Effector memory CD8-positive, alpha-beta T cell (primary cell): ENCODE results near the gene ICOSLG.
"Not testable (repeated sequence)": the region's sequence is repeated elsewhere in the genome, so short reads cannot be mapped to it uniquely, and the experiment has no call there.

Experiments used
- ATAC-seq: fragments of 150-1000 bp; cut with Tn5 transposase; replicated peaks from 2 replicates; pipeline ENCODE4 v1.10.0; 2021; ENCODE audit warnings: mild to moderate bottlenecking, moderate library complexity
- DNase-seq, 3 experiments: peaks; one replicate each; pipeline ENCODE4 v3.0.0; 2021
- H3K27ac Mint-ChIP-seq, 2 donors: one replicate each; pipeline ENCODE4 v1.8.0; 2022; ENCODE audit warnings: mild to moderate bottlenecking in 2 of 2, mixed read lengths in 2 of 2, moderate library complexity in 2 of 2
- H3K27me3 Mint-ChIP-seq, 2 donors: one replicate each; pipeline ENCODE4 v1.8.0; 2022; ENCODE audit warnings: mixed read lengths in 2 of 2
- H3K36me3 Mint-ChIP-seq: one replicate; pipeline ENCODE4 v1.8.0; 2022; ENCODE audit warnings: mild to moderate bottlenecking, moderate library complexity, mixed read lengths; ENCODE audit not compliant: insufficient read depth
- H3K4me1 Mint-ChIP-seq, 2 donors: one replicate each; pipeline ENCODE4 v1.8.0; 2022; ENCODE audit warnings: low read depth in 2 of 2, mixed read lengths in 2 of 2
- H3K4me3 Mint-ChIP-seq, 2 donors: one replicate each; pipeline ENCODE4 v1.8.0; 2022; ENCODE audit warnings: mild to moderate bottlenecking in 2 of 2, mixed read lengths in 2 of 2, moderate library complexity in 2 of 2
- H3K9me3 Mint-ChIP-seq, 2 donors: one replicate each; pipeline ENCODE4 v1.8.0; 2022; ENCODE audit warnings: mixed read lengths in 2 of 2

The ICOSLG gene

GRCh38 chr21:44199448-44199847 is 41.3 kb downstream of the ICOSLG start:
- Mint-ChIP-seq H3K27ac (no peak overlapping the region), H3K36me3 (no peaks in the 10 kb centered on the region), H3K9me3 (no peaks in the 10 kb centered on the region), H3K27me3 (no peaks in the 10 kb centered on the region), H3K4me1 (no peaks in the 10 kb centered on the region), H3K4me3 (no peak overlapping the region)
- ATAC-seq (no peak), DNase-seq (no peak)

GRCh38 chr21:44197156-44197516 is 43.6 kb downstream of the ICOSLG start:
- not testable (repeated sequence) for H3K9me3 Mint-ChIP-seq

GRCh38 chr21:44196212-44197155 is 44.3 kb downstream of the ICOSLG start:
- not testable (repeated sequence) for H3K4me3 Mint-ChIP-seq, H3K4me1 Mint-ChIP-seq, H3K27me3 Mint-ChIP-seq, H3K27ac Mint-ChIP-seq, H3K9me3 Mint-ChIP-seq, H3K36me3 Mint-ChIP-seq
- ATAC-seq (peak; percentile 78), DNase-seq (peak in 1 of 3 experiments; percentile 50)

More at GRCh38 chr21:44197156-44197516, 43.6 kb downstream of the ICOSLG start:
- not testable (repeated sequence) for H3K27ac Mint-ChIP-seq, DNase-seq, H3K27me3 Mint-ChIP-seq, ATAC-seq, H3K4me1 Mint-ChIP-seq, H3K4me3 Mint-ChIP-seq, H3K36me3 Mint-ChIP-seq

GRCh38 chr21:44194888-44195287 is 45.9 kb downstream of the ICOSLG start:
- not testable (repeated sequence) for H3K27ac Mint-ChIP-seq

GRCh38 chr21:44194451-44194850 is 46.3 kb downstream of the ICOSLG start:
- H3K4me3 Mint-ChIP-seq, H3K27me3 Mint-ChIP-seq, H3K9me3 Mint-ChIP-seq, H3K4me1 Mint-ChIP-seq, DNase-seq, ATAC-seq, H3K36me3 Mint-ChIP-seq, H3K27ac Mint-ChIP-seq: not testable (repeated sequence)

More at GRCh38 chr21:44194888-44195287, 45.9 kb downstream of the ICOSLG start:
- H3K9me3 Mint-ChIP-seq, H3K27me3 Mint-ChIP-seq, ATAC-seq, H3K36me3 Mint-ChIP-seq, H3K4me3 Mint-ChIP-seq, H3K4me1 Mint-ChIP-seq, DNase-seq: not testable (repeated sequence)

GRCh38 chr21:44193108-44193507 is 47.6 kb downstream of the ICOSLG start:
- H3K27ac Mint-ChIP-seq, ATAC-seq, H3K36me3 Mint-ChIP-seq, DNase-seq, H3K27me3 Mint-ChIP-seq, H3K9me3 Mint-ChIP-seq, H3K4me1 Mint-ChIP-seq, H3K4me3 Mint-ChIP-seq: not testable (repeated sequence)

GRCh38 chr21:44190349-44191271 is 50.1 kb downstream of the ICOSLG start:
- H3K27me3 Mint-ChIP-seq, H3K27ac Mint-ChIP-seq, H3K4me3 Mint-ChIP-seq, DNase-seq, H3K36me3 Mint-ChIP-seq, ATAC-seq, H3K9me3 Mint-ChIP-seq, H3K4me1 Mint-ChIP-seq: not testable (repeated sequence)

GRCh38 chr21:44184862-44185261 is 55.9 kb downstream of the ICOSLG start:
- not testable (repeated sequence) for H3K27ac Mint-ChIP-seq, H3K9me3 Mint-ChIP-seq, H3K36me3 Mint-ChIP-seq, DNase-seq, H3K4me1 Mint-ChIP-seq, H3K4me3 Mint-ChIP-seq, H3K27me3 Mint-ChIP-seq, ATAC-seq

- not testable (repeated sequence) for DNase-seq, H3K4me1 Mint-ChIP-seq, H3K36me3 Mint-ChIP-seq, H3K27ac Mint-ChIP-seq, H3K4me3 Mint-ChIP-seq, ATAC-seq, H3K9me3 Mint-ChIP-seq, H3K27me3 Mint-ChIP-seq
Observed at GRCh38 chr21:44182202-44182601, 58.5 kb downstream of the ICOSLG start.

GRCh38 chr21:44181506-44181905 is 59.2 kb downstream of the ICOSLG start:
- not testable (repeated sequence) for H3K27ac Mint-ChIP-seq, DNase-seq, H3K9me3 Mint-ChIP-seq, H3K36me3 Mint-ChIP-seq, ATAC-seq, H3K27me3 Mint-ChIP-seq, H3K4me3 Mint-ChIP-seq, H3K4me1 Mint-ChIP-seq

GRCh38 chr21:44176127-44176526 is 64.6 kb downstream of the ICOSLG start:
- ATAC-seq, H3K4me3 Mint-ChIP-seq, H3K27me3 Mint-ChIP-seq, DNase-seq, H3K27ac Mint-ChIP-seq, H3K4me1 Mint-ChIP-seq, H3K9me3 Mint-ChIP-seq, H3K36me3 Mint-ChIP-seq: not testable (repeated sequence)

GRCh38 chr21:44175189-44175588 is 65.6 kb downstream of the ICOSLG start:
- not testable (repeated sequence) for DNase-seq, H3K4me1 Mint-ChIP-seq, H3K9me3 Mint-ChIP-seq, H3K4me3 Mint-ChIP-seq, H3K36me3 Mint-ChIP-seq, H3K27me3 Mint-ChIP-seq, ATAC-seq, H3K27ac Mint-ChIP-seq
